ENCODE measurements around the gene TMEM245. TPM values are rescaled to one million over a fixed set of nuclear protein-coding genes. Genes with fewer than 3 reads are reported as not detected.

The TMEM245 gene
- total and polyA plus RNA-seq, 2 donors (not counting 3 experiments of a cell fraction or from before 2014, with no cell fraction given), result 44.2 to 48.0 TPM

GRCh38 chr9:109113254-109113653 lies 6.5 kb downstream of the TMEM245 start:
- Histone ChIP-seq H3K4me1 (ENCODE audit: control insufficient read depth, extremely low read depth, insufficient read depth, low read length) (peaks cover 48% of the 10 kb centered on the region), H3K27me3 (ENCODE audit: control insufficient read depth in 2 of 2, insufficient read depth in 2 of 2, low read length in 2 of 2) (no peaks in the 10 kb centered on the region), H3K9ac (replicated peaks; ENCODE audit: extremely low read depth, insufficient read depth, low read length) (no peak overlapping the region), H3K79me2 (ENCODE audit: control insufficient read depth, insufficient read depth, low read length) (peaks cover 90% of the 10 kb centered on the region), H3K36me3 (ENCODE audit: control insufficient read depth in 2 of 2, extremely low read depth in 1 of 2, insufficient read depth in 2 of 2, low read length in 2 of 2) (no peaks in the 10 kb centered on the region), H3K4me2 (ENCODE audit: insufficient read depth, low read length) (peak overlapping the region; percentile 28), H4K20me1 (replicated peaks; ENCODE audit: control insufficient read depth, extremely low read depth, insufficient read depth, low read length) (no peaks in the 10 kb centered on the region), H2AFZ (ENCODE audit: low read depth, low read length) (no peak overlapping the region), H3K9me3 (replicated peaks; ENCODE audit: control insufficient read depth, insufficient read depth, low read length) (no peaks in the 10 kb centered on the region), H3K27ac (ENCODE audit: insufficient read depth, low read depth, low read length) (no peak overlapping the region), H3K9me1 (replicated peaks; ENCODE audit: control insufficient read depth, extremely low read depth, insufficient read depth, low read length) (no peaks in the 10 kb centered on the region), H3K4me3 (replicated peaks in 1 of 3; ENCODE audit: insufficient read depth in 1 of 3, low read depth in 1 of 3, low read length in 3 of 3) (no peak overlapping the region)
- intact Hi-C loops (cut with micrococcal nuclease), result loop anchor here (5.0 to 10.0 kb wide), 3 partner anchors 121 to 1628 kb away; partner anchors contain the start of genes ABITRAM, ELP1 and KLF4
- ChIA-PET CTCF (no interaction called here), POLR2A (no interaction called here)
- FAIRE-seq (no peak), DNase-seq (ENCODE audit: low read depth, low spot score) (peak; percentile 38)
- TF ChIP-seq MAX (IDR thresholded peaks at IDR 0.05; ENCODE audit: insufficient read depth, insufficient read length) (no peak), EZH2 (IDR thresholded peaks at IDR 0.05; ENCODE audit: borderline replicate concordance, low read depth, low read length, severe bottlenecking) (no peak), POLR2AphosphoS5 (IDR thresholded peaks at IDR 0.05; ENCODE audit: insufficient read depth, low read depth, low read length) (no peak), JUN (IDR thresholded peaks at IDR 0.05; ENCODE audit: borderline replicate concordance, insufficient read depth, insufficient read length, low read depth) (no peak), CTCF (IDR thresholded peaks at IDR 0.05; ENCODE audit: extremely low read depth in 1 of 2, insufficient read depth in 1 of 2, low read depth in 1 of 2, low read length in 2 of 2) (no peak), POLR2A (IDR thresholded peaks at IDR 0.05; ENCODE audit: low read depth, low read length) (no peak), FOS (IDR thresholded peaks at IDR 0.05; ENCODE audit: borderline replicate concordance, insufficient read depth, low read length) (no peak), GATA2 (IDR thresholded peaks at IDR 0.05; ENCODE audit: insufficient read depth, insufficient read length, low read depth, low read length) (no peak), MYC (IDR thresholded peaks at IDR 0.05; ENCODE audit: low read depth, low read length) (no peak)
- dilution Hi-C loops (cut with MboI; ENCODE audit: extremely low pct_ligation_motif_present, low sequenced_read_pairs), result no loop called here
- BruUV-seq (replicated peaks), result no TSS peak
